Parathyroid adenoma (tissue), 2 donors: ENCODE measurements around the gene MICALL2.

Source experiments
- H2AFZ ChIP-seq: fragments of 300-600 bp; sonication (generic); one replicate; pipeline ENCODE4 v1.7.0; 2017; ENCODE audit warnings: antibody characterized with exemption, mild to moderate bottlenecking
- H3K27ac ChIP-seq: fragments of 300-600 bp; sonication (generic); one replicate; pipeline ENCODE4 v1.7.0; 2017
- H3K27me3 ChIP-seq: fragments of 300-600 bp; sonication (generic); one replicate; pipeline ENCODE4 v1.7.0; 2017; ENCODE audit warnings: low read length; ENCODE audit not compliant: control insufficient read depth, insufficient read depth
- H3K36me3 ChIP-seq: fragments of 300-600 bp; sonication (generic); one replicate; pipeline ENCODE4 v1.7.0; 2017; ENCODE audit warnings: low read length; ENCODE audit not compliant: control insufficient read depth, insufficient read depth
- H3K4me1 ChIP-seq: fragments of 300-600 bp; sonication (generic); one replicate; pipeline ENCODE4 v1.7.0; 2017; ENCODE audit warnings: control low read depth
- H3K4me2 ChIP-seq: fragments of 300-600 bp; sonication (generic); one replicate; pipeline ENCODE4 v1.7.0; 2017; ENCODE audit warnings: low read length
- H3K4me3 ChIP-seq: fragments of 300-600 bp; sonication (generic); one replicate; pipeline ENCODE4 v1.7.0; 2017; ENCODE audit warnings: low read depth, low read length
- H3K79me2 ChIP-seq: fragments of 300-600 bp; sonication (generic); one replicate; pipeline ENCODE4 v1.7.0; 2017; ENCODE audit warnings: control low read depth
- H3K9ac ChIP-seq: fragments of 300-600 bp; sonication (generic); one replicate; pipeline ENCODE4 v1.7.0; 2017; ENCODE audit warnings: mild to moderate bottlenecking
- H3K9me3 ChIP-seq: fragments of 300-600 bp; sonication (generic); one replicate; pipeline ENCODE4 v1.7.0; 2017; ENCODE audit warnings: low read length; ENCODE audit not compliant: control insufficient read depth
- CTCF ChIP-seq: fragments of 300-600 bp; sonication (generic); IDR thresholded peaks from one replicate; pipeline ENCODE4 v1.7.0; 2017; ENCODE audit warnings: antibody characterized with exemption, mild to moderate bottlenecking
- donor health status: primary hyperparathyroidism.

Gene MICALL2

GRCh38 chr7:1503390-1503789, 44.1 kb upstream of the MICALL2 start:
- H3K9ac ChIP-seq: peak overlapping the region; percentile 33
- no peak overlapping the region for H3K27ac ChIP-seq
- peaks cover 6% of the 10 kb centered on the region for H3K4me1 ChIP-seq
- peak overlapping the region; percentile 81 for H3K4me3 ChIP-seq
- H3K36me3 ChIP-seq: no peaks in the 10 kb centered on the region
- H3K79me2 ChIP-seq: peaks cover 21% of the 10 kb centered on the region
- peak overlapping the region; percentile 98 for H2AFZ ChIP-seq
- peak overlapping the region; percentile 95 for H3K4me2 ChIP-seq
- no peaks in the 10 kb centered on the region for H3K27me3 ChIP-seq
- TF ChIP-seq CTCF: no peak
- no peaks in the 10 kb centered on the region for H3K9me3 ChIP-seq

GRCh38 chr7:1502845-1503244, 43.6 kb upstream of the MICALL2 start:
- no peak for TF ChIP-seq CTCF
- no peak overlapping the region for H3K9ac ChIP-seq
- H3K27me3 ChIP-seq: no peaks in the 10 kb centered on the region

GRCh38 chr7:1501487-1502270, 42.4 kb upstream of the MICALL2 start:
- Histone ChIP-seq H3K4me1 (peaks cover 6% of the 10 kb centered on the region), H3K4me2 (no peak overlapping the region), H3K79me2 (peaks cover 21% of the 10 kb centered on the region), H3K27me3 (no peaks in the 10 kb centered on the region), H2AFZ (no peak overlapping the region), H3K4me3 (no peak overlapping the region), H3K27ac (no peak overlapping the region), H3K36me3 (no peaks in the 10 kb centered on the region), H3K9me3 (no peaks in the 10 kb centered on the region), H3K9ac (no peak overlapping the region)
- TF ChIP-seq CTCF: no peak

More at GRCh38 chr7:1502845-1503244, 43.6 kb upstream of the MICALL2 start:
- Histone ChIP-seq H3K27ac (no peak overlapping the region), H3K9me3 (no peaks in the 10 kb centered on the region), H3K4me2 (peak overlapping the region; percentile 95), H3K4me3 (peak overlapping the region; percentile 81), H3K79me2 (peaks cover 21% of the 10 kb centered on the region), H2AFZ (no peak overlapping the region), H3K36me3 (no peaks in the 10 kb centered on the region), H3K4me1 (peaks cover 6% of the 10 kb centered on the region)

GRCh38 chr7:1500064-1500807, 41.0 kb upstream of the MICALL2 start:
- no peak overlapping the region for H3K27ac ChIP-seq
- peaks cover 21% of the 10 kb centered on the region for H3K79me2 ChIP-seq
- H3K9ac ChIP-seq: no peak overlapping the region
- no peaks in the 10 kb centered on the region for H3K36me3 ChIP-seq
- H3K4me1 ChIP-seq: peaks cover 6% of the 10 kb centered on the region
- no peaks in the 10 kb centered on the region for H3K9me3 ChIP-seq
- TF ChIP-seq CTCF: no peak
- H3K4me2 ChIP-seq: no peak overlapping the region
- no peak overlapping the region for H2AFZ ChIP-seq
- H3K4me3 ChIP-seq: no peak overlapping the region
- H3K27me3 ChIP-seq: no peaks in the 10 kb centered on the region
